ENCODE data around the gene LRRC26. TPM values are rescaled to one million over a fixed set of nuclear protein-coding genes. Genes with fewer than 3 reads are reported as not detected.
"Not testable (repeated sequence)": the region's sequence is repeated elsewhere in the genome, so short reads cannot be mapped to it uniquely, and the experiment has no call there.

LRRC26 gene
- polyA plus RNA-seq, 1 donor = not detected

DNA sequence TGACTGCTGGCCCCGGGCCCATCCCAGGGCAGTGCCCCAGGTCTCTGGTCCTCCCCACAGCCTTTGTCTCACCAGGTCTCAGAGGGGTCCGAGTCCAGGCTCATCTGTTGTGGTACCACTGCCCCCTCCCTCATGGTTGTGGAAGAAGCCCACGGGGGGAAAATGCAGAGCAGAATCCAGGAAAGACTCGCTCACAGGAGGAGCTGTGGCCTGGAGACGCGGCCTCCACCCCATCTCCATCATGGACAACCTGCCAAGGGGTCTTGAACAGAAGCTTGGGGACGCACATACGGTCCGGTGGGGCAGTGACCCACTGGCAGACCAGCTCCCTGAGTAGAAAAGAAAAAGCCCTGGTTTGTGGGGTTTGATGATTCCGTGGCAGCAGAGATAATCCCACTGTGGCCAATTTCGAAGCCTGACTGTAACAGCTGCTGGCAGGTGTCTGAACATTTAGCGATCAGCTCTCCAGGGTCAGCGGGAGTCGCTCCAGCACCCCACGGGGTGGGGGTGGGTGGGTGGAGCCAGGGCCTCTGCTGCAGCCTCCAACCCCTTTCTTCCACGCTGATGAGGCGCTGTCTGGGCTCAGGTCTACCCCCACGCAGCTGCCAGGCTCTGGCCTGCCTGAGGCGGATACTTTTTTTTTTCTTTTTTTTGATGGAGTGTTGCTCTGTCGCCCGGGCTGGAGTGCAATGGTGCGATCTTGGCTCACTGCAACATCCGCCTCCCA is 32.8 kb downstream of the LRRC26 start:
- DNase-seq = no peak

GRCh38 chr9:137136261-137136880 is 33.5 kb downstream of the LRRC26 start:
- no peak for DNase-seq

GRCh38 chr9:137135154-137135553 is 34.7 kb downstream of the LRRC26 start:
- DNase-seq = not testable (repeated sequence)

GRCh38 chr9:137134191-137134590 is 35.7 kb downstream of the LRRC26 start:
- DNase-seq = no peak

DNA sequence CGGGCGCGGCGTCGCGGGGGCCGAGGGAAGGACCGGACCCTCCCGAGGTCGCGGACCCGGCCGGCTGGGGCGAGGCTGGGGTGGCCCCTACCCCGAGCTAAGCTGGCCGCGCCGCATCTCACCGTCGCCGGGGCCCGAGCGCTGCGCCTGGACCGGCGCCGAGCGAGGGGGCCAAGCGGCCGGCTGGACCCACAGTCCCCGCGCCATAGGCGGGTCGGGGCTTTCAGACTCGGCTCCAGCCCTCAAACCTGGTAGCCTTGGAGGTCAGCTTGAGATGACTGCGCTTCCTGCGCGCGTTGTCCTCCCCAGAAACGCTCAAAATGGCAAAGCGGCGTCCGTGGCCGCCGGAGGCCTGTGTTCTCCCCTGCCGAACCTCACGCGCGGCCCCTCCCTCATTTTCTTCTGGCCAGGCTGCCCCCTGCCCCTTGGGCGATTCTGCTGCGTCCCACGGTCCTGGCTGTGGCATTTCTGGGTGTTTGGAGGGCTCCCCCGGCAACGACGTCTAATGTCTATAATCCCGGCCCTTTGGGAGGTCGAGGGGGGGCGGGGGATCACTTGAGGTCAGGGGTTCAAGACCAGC is 39.6 kb downstream of the LRRC26 start:
- DNase-seq = no peak

DNA sequence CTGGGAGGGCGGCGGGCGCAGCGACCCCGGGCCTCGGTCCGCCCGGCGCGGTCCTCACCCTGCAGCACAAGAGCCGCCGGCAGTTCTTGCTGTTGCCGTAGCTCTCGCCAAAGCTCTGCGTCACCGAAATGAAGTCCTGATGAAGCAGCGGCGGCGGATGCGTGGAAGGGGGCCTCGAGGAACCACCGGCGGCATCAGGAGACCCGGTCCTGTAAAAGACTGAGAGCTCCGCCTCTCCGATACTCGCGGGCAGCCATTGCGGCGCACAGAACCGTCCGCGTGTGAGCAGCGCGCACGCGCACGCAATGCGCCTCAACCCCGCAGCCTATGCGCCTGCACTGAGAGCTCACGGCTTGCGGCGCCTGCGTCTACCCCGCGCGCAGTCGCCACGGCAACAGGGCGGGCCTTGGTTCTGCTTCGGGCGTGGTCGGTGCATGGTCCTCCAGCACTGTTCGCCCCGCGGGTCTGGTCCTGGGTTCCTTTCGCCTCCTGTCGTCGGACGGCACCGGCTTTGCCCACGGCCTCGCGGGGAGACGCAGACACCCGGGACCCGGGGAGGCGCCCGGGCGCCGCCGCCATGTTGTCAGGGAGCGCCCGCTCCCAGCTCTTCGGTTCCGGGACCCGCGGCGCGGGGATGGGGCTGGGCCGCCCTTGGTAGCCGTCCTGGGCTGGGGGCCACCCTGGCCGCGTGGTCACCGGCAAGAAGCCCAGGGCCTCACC is 40.2 kb downstream of the LRRC26 start:
- DNase-seq = peak; percentile 78

- no peak for DNase-seq
These were observed 40.9 kb downstream of the LRRC26 start for GRCh38 chr9:137128862-137129455.

GRCh38 chr9:137128158-137128861 is 41.5 kb downstream of the LRRC26 start:
- DNase-seq = no peak

- no peak for DNase-seq
These were observed 42.3 kb downstream of the LRRC26 start for GRCh38 chr9:137127301-137128157.

GRCh38 chr9:137126786-137127185 is 43.1 kb downstream of the LRRC26 start:
- no peak for DNase-seq

DNA sequence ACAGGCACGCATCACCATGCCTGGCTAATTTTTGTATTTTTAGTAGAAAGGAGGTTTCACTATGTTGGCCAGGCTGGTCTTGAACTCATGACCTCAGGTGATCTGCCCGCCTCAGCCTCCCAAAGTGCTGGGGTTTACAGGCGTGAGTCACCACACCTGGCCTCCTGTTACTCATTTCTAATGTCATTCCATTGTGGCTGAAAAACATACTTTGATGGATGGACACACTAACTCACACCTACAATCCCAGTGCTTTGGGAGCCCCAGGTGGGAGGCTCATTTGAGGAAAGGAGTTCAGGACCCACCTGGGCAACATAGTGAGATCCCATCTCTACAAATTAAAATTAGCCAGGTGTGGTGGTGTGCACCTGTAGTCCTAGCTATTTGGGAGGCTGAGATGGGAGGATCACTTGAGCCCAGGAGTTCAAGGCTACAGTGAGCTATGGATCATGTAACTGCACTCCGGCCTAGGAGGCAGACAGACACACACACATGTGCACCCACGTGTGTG is 45.8 kb downstream of the LRRC26 start:
- not testable (repeated sequence) for DNase-seq

- no peak for DNase-seq
These were observed 46.4 kb downstream of the LRRC26 start for GRCh38 chr9:137123468-137123837.

DNA sequence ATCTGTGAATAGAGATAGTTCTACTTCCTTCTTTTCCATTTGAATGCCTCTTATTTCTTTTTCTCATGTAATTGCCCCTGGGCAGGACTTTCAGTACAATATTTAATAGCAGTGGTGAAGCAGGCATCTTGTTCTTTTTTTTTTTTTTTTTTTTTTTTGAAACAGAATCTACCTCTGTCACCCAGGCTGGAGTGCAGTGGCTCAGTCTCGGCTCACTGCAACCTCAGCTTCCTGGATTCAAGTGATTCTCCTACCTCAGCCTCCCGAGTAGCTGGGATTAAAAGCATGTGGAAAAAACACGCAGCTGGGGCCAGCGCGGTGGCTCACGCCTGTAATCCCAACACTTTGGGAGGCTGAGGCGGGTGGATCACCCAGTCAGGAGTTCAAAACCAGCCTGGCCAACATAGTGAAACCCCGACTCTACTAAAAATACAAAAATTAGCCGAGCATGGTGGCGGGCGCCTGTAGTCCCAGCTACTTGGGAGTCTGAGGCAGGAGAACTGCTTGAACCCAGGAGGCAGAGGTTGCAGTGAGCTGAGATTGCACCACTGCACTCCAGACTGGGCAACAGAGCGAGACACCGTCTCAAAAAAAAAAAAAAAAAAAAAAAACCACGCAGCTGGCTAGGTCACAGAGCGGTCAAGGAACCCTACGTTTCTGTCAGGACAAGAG is 46.9 kb downstream of the LRRC26 start:
- DNase-seq = not testable (repeated sequence)

DNA sequence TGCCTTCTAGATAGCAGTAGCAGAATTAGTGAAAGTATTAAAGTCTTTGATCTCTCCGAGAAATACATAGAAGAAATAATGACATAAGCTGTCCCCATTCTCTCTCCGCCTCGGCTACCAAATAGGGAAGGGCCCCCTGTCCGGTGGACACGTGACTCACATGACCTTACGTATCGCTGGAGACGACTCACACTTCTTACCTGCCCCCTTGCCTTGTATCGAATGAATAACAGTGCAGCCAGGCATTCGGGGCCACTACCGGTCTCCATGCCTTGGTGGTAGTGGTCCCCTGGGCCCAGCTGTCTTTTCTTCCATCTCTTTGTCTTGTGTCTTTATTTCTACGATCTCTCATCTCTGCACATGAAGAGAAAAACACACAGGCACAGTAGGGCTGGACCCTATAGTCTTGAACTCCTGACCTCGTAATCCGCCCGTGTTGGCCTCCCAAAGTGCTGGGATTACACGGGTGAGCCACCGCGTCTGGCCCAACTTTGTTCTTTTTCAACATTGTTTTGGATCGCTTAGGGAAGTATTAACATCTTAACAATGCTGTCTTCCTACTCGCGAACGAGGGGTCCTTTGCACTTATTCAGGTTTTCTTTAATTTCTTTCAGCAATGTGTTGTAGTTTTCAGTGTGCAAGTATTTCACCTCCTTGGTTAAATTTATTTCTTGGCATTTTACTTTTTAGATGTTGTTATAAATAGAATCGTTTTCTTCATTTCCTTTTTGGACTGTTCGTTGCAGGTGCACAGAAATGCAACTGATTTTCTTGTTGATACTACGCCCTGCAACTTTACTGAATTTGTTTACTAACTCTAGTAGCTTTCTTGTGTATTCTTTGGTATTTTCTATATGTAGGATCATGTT is 47.7 kb downstream of the LRRC26 start:
- not testable (repeated sequence) for DNase-seq
